SK-N-SH (cell line): Measurements from ENCODE around the gene MYMX. TPM values are rescaled to one million over a fixed set of nuclear protein-coding genes. Genes with fewer than 3 reads are reported as not detected.
A peak's percentile ranks its signal among the peaks of the same experiment; 100 is the strongest.

Experiments
- CTCF ChIA-PET: fragments of 300-600, 350-600 bp; formaldehyde crosslinking; extraction: SDS; loops from one replicate; lab custom pipeline; 2021; lab: Yijun Ruan, JAX
- POLR2A ChIA-PET: fragments of 350-600 bp; sonication (Branson Sonifier 250); formaldehyde crosslinking; extraction: SDS; loops from one replicate; lab custom pipeline; 2020; ENCODE audit warnings: antibody characterized with exemption, inconsistent platforms; lab: Yijun Ruan, JAX
- DNase-seq: peaks from one replicate; pipeline ENCODE4 v3.0.0; 2012
- H2AFZ ChIP-seq: fragments of 200-600 bp; sonication (generic); 2 replicates; pipeline ENCODE4 v1.8.1; 2016; ENCODE audit warnings: antibody characterized with exemption, mild to moderate bottlenecking, low read depth
- H3F3A ChIP-seq: fragments of 200-600 bp; sonication (generic); replicated peaks from 2 replicates; pipeline ENCODE3; 2016; ENCODE audit warnings: antibody characterized with exemption, mild to moderate bottlenecking; ENCODE audit not compliant: insufficient read depth
- H3K27ac ChIP-seq, 2 experiments: fragments of 200-500 bp in 1 of 2; fragments of 200-600 bp in 1 of 2; sonication (Bioruptor generic) in 1 of 2; sonication (generic), shearing (Covaris generic) in 1 of 2; 2 replicates each; pipeline versions ENCODE4 v1.5.1 to v1.6.1; 2014 to 2016; ENCODE audit warnings: low read depth in 2 of 2, inconsistent platforms in 1 of 2, low read length in 1 of 2, mild to moderate bottlenecking in 1 of 2, mixed read lengths in 1 of 2
- H3K27me3 ChIP-seq: fragments of 200-600 bp; sonication (generic), shearing (Covaris generic); 2 replicates; pipeline ENCODE4 v1.6.1; 2016; ENCODE audit warnings: mixed run types; ENCODE audit not compliant: insufficient read depth
- H3K36me3 ChIP-seq, 2 experiments: fragments of 200-500 bp in 1 of 2; fragments of 200-600 bp in 1 of 2; sonication (Bioruptor generic) in 1 of 2; sonication (generic) in 1 of 2; replicated peaks in 1 of 2; 2 replicates each; pipeline versions ENCODE3 to v1.5.1; 2014 to 2016; ENCODE audit warnings: low read length in 1 of 2, mild to moderate bottlenecking in 1 of 2; ENCODE audit not compliant: insufficient read depth in 2 of 2, control insufficient read depth in 1 of 2
- H3K4me1 ChIP-seq, 2 experiments: fragments of 200-500 bp in 1 of 2; fragments of 200-600 bp in 1 of 2; sonication (Bioruptor generic) in 1 of 2; sonication (generic), shearing (Covaris generic) in 1 of 2; 2 replicates each; pipeline versions ENCODE4 v1.5.1 to v1.6.1; 2014 to 2016; ENCODE audit warnings: low read depth in 1 of 2, low read length in 1 of 2, mixed run types in 1 of 2; ENCODE audit not compliant: insufficient read depth in 2 of 2, control insufficient read depth in 1 of 2
- H3K4me2 ChIP-seq: fragments of 200-600 bp; sonication (generic), shearing (Covaris generic); 2 replicates; pipeline ENCODE4 v1.6.1; 2017; ENCODE audit warnings: mixed run types
- H3K4me3 ChIP-seq, 2 experiments: fragments of 200-500 bp in 1 of 2; fragments of 200-600 bp in 1 of 2; sonication (Bioruptor generic) in 1 of 2; sonication (generic), shearing (Covaris generic) in 1 of 2; 2 replicates each; pipeline versions ENCODE4 v1.5.1 to v1.8.1; 2014 to 2016; ENCODE audit warnings: low read depth in 2 of 2, inconsistent platforms in 1 of 2, low read length in 1 of 2, mild to moderate bottlenecking in 1 of 2, mixed read lengths in 1 of 2, moderate library complexity in 1 of 2
- H3K79me2 ChIP-seq: fragments of 200-600 bp; sonication (generic); 2 replicates; pipeline ENCODE4 v1.8.1; 2017; ENCODE audit warnings: mild to moderate bottlenecking; ENCODE audit not compliant: insufficient read depth
- H3K9ac ChIP-seq: fragments of 200-600 bp; sonication (generic); 2 replicates; pipeline ENCODE4 v1.6.1; 2017; ENCODE audit warnings: mixed run types
- H3K9me2 ChIP-seq: fragments of 200-600 bp; sonication (generic); 2 replicates; pipeline ENCODE4 v1.6.1; 2017; ENCODE audit warnings: mixed run types
- H3K9me3 ChIP-seq: fragments of 200-600 bp; sonication (generic); 2 replicates; pipeline ENCODE4 v1.6.1; 2017; ENCODE audit warnings: mixed run types, mild to moderate bottlenecking, moderate library complexity
- H4K20me1 ChIP-seq: fragments of 200-600 bp; sonication (generic); 2 replicates; pipeline ENCODE4 v1.6.1; 2017; ENCODE audit warnings: mild to moderate bottlenecking, mixed run types; ENCODE audit not compliant: insufficient read depth
- EZH2phosphoT487 ChIP-seq: fragments of 200-600 bp; sonication (generic); IDR thresholded peaks from 2 replicates; pipeline ENCODE4 v1.6.1; 2017; ENCODE audit warnings: low read depth, mixed run types, mild to moderate bottlenecking, antibody characterized with exemption, moderate library complexity, borderline replicate concordance
- GATA2 ChIP-seq: sonication (generic); formaldehyde crosslinking; IDR thresholded peaks from 2 replicates; pipeline ENCODE4 v1.5.0; 2020; ENCODE audit warnings: mild to moderate bottlenecking, missing genetic modification reagents
- MXI1 ChIP-seq: IDR thresholded peaks from 2 replicates; pipeline ENCODE4 v1.6.1; 2012; ENCODE audit warnings: mild to moderate bottlenecking, low read depth, low read length, improper control_type of control experiment
- NFIC ChIP-seq: IDR thresholded peaks from 2 replicates; pipeline ENCODE4 v1.4.0; 2012; ENCODE audit warnings: borderline replicate concordance
- NRF1 ChIP-seq: IDR thresholded peaks from 2 replicates; pipeline ENCODE4 v1.6.1; 2012; ENCODE audit warnings: low read depth, mild to moderate bottlenecking, low read length
- USF1 ChIP-seq: IDR thresholded peaks from 2 replicates; pipeline ENCODE4 v1.4.0; 2012; ENCODE audit warnings: low read depth, borderline replicate concordance
- ZBTB33 ChIP-seq: IDR thresholded peaks from 2 replicates; pipeline ENCODE4 v1.4.0; 2012; ENCODE audit warnings: low read depth, borderline replicate concordance
- WGBS: methylation state at CpG from one replicate; pipeline ENCODE4 v1.1.6; 2017; ENCODE audit warnings: low lambda C conversion rate; 5-methylcytosine and 5-hydroxymethylcytosine counted together
- polyA plus RNA-seq, 3 experiments: library from polyadenylated mRNA; depleted of rRNA; stranded (reverse); fragments of >200 nt; gene quantifications; 2 replicates each; pipeline ENCODE4 v1.2.3, GENCODE V29; 2012
- TF ChIP-seq, protein P1 (sequence below): IDR thresholded peaks from 2 replicates; pipeline ENCODE4 v1.4.0; 2012; ENCODE audit warnings: low read depth

Gene MYMX
- polyA plus RNA-seq, 1 of the 3 experiments (the other 2 are of a cell fraction): not detected

- no peak for TF ChIP-seq USF1
- TF ChIP-seq NRF1: no peak
- TF ChIP-seq GATA2 (CRISPR knock-in tag): no peak
- TF ChIP-seq EZH2phosphoT487: no peak
- no peak for TF ChIP-seq NFIC
- no peak for TF ChIP-seq ZBTB33
- TF ChIP-seq, protein P1, sequence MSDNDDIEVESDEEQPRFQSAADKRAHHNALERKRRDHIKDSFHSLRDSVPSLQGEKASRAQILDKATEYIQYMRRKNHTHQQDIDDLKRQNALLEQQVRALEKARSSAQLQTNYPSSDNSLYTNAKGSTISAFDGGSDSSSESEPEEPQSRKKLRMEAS: no peak
- TF ChIP-seq, all 33 proteins: peak for 0
Measured at GRCh38 chr6:44262467-44263353, 46.0 kb downstream of the MYMX start (continued).

DNA sequence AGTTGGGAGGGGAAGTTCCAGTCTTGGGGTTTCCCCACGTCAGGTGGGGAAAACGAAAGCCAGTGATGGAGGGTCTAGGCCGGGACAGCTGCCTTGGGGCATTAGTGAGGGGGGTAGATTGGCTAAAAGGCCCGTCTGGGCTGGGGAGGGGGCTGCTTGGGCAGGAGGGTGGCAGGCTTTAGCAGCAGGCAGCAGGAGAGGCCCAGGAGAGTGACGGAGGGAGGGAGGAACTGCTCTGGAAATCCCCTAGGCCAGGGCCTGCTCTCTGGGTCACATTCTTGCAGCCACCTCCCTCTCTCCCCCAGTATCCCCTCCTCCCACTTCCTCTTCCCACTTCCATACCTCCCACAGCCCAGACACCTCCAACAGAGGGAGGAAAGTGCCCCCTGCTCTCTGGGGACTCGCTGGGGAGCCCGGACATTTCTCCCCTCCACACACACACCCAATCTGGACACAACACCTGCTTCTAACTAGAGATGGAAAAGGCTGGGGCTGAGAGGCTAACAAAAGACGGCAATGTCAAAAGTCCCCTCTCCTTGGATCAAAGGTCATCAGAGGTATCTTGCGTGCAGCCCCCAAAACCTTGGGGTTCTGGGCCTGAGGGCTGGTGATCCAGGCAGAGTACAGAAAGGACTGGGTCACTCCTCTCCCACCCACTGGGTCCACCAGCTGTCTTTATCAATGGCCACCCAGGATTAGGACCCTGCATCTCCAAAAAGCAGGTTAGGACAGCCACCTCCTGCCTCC lies 46.8 kb downstream of the MYMX start:
- 54% methylated on average over 9 of the region's 9 CpGs for WGBS
- ChIA-PET POLR2A (no interaction called here), CTCF (interaction anchor here (0.8 to 9.1 kb wide), 9 partner anchors 8 to 167 kb away, joined by 3 to 220 read pairs (median 7); partner anchors contain the start of genes AARS2 and SLC35B2)
- Histone ChIP-seq H2AFZ (no peak overlapping the region), H3K9me2 (no peaks in the 10 kb centered on the region), H3K36me3 (peaks cover 0 to 10% of the 10 kb centered on the region in 2 experiments), H3K4me1 (peaks cover 16 to 30% of the 10 kb centered on the region in 2 experiments; a peak in 2 of 4 replicates), H3F3A (peaks cover 7% of the 10 kb centered on the region), H3K4me3 (peak overlapping the region; percentile 74 to 89; a peak in 3 of 4 replicates), H3K9ac (peak overlapping the region; percentile 80; the same call in 1 of the 2 replicates), H3K9me3 (no peaks in the 10 kb centered on the region), H3K27me3 (peaks cover 4% of the 10 kb centered on the region; the same call in 1 of the 2 replicates), H3K4me2 (peak overlapping the region; percentile 94), H3K27ac (no peak overlapping the region), H3K79me2 (peaks cover 21% of the 10 kb centered on the region; the same call in 1 of the 2 replicates), H4K20me1 (no peaks in the 10 kb centered on the region)
- no peak for DNase-seq
- TF ChIP-seq MXI1 (no peak), USF1 (no peak)
